Smooth muscle cell (in vitro differentiated cells): Measurements from ENCODE around the gene CSK. TPM values are rescaled to one million over a fixed set of nuclear protein-coding genes. Genes with fewer than 3 reads are reported as not detected.

Experiments used
- DNase-seq: peaks from one replicate; lab custom pipeline; 2025; ENCODE audit not compliant: unreplicated experiment; lab: John Stamatoyannopoulos, UW
- H2AFZ ChIP-seq: fragments of 200-600 bp; sonication (generic); 2 replicates; pipeline ENCODE4 v1.6.0; 2016; ENCODE audit warnings: antibody characterized with exemption, low read depth, mild to moderate bottlenecking
- H3F3A ChIP-seq: fragments of 200-600 bp; sonication (generic); 2 replicates; pipeline ENCODE4 v1.6.0; 2017; ENCODE audit warnings: antibody characterized with exemption, low read depth
- H3K27ac ChIP-seq: fragments of 200-600 bp; sonication (generic); 2 replicates; pipeline ENCODE4 v1.5.1; 2016; ENCODE audit warnings: low read depth, mild to moderate bottlenecking
- H3K27me3 ChIP-seq: fragments of 200-600 bp; sonication (generic); 2 replicates; pipeline ENCODE4 v1.6.1; 2016; ENCODE audit warnings: low read depth, mild to moderate bottlenecking
- H3K36me3 ChIP-seq: fragments of 200-600 bp; sonication (generic); 2 replicates; pipeline ENCODE4 v1.5.1; 2016; ENCODE audit warnings: low read depth
- H3K4me1 ChIP-seq: fragments of 200-600 bp; sonication (generic); 2 replicates; pipeline ENCODE4 v1.5.1; 2016; ENCODE audit warnings: low read depth
- H3K4me2 ChIP-seq: fragments of 200-600 bp; sonication (generic); 2 replicates; pipeline ENCODE4 v1.6.0; 2016; ENCODE audit warnings: mild to moderate bottlenecking
- H3K4me3 ChIP-seq: fragments of 200-600 bp; sonication (generic); 2 replicates; pipeline ENCODE4 v1.5.1; 2016; ENCODE audit warnings: mild to moderate bottlenecking
- H3K79me2 ChIP-seq: fragments of 200-600 bp; sonication (generic); 2 replicates; pipeline ENCODE4 v1.6.0; 2016; ENCODE audit warnings: low read depth, mild to moderate bottlenecking
- H3K9ac ChIP-seq: fragments of 200-600 bp; sonication (generic); 2 replicates; pipeline ENCODE4 v1.6.0; 2016; ENCODE audit warnings: low read depth
- H3K9me3 ChIP-seq: fragments of 200-600 bp; sonication (generic); replicated peaks from 2 replicates; pipeline ENCODE4 v1.5.1; 2016; ENCODE audit warnings: low read depth
- H4K20me1 ChIP-seq: fragments of 200-600 bp; sonication (generic); 2 replicates; pipeline ENCODE4 v1.6.0; 2016; ENCODE audit warnings: low read depth
- CTCF ChIP-seq: fragments of 200-600 bp; sonication (generic); IDR thresholded peaks from 2 replicates; pipeline ENCODE4 v1.5.1; 2017; ENCODE audit warnings: borderline replicate concordance, mild to moderate bottlenecking, antibody characterized with exemption; ENCODE audit not compliant: insufficient read depth, poor library complexity, severe bottlenecking
- WGBS: methylation state at CpG from one replicate; pipeline ENCODE4 v1.1.7; 2016; ENCODE audit warnings: low lambda C conversion rate; 5-methylcytosine and 5-hydroxymethylcytosine counted together
- microRNA-seq: library from miRNA; unstranded; fragments of <30 nt; microRNA quantifications from one replicate; pipeline ENCODE4, GENCODE V29; 2016; ENCODE audit warnings: borderline number of aligned reads
- polyA plus RNA-seq: library from polyadenylated mRNA; unstranded; fragments of >200 nt; fragmentation: Nextera tagmentation; extraction: Ambion mirVana; gene quantifications from 2 replicates; pipeline ENCODE4 v1.2.1, GENCODE V29; 2016
- small RNA-seq: library from RNA; depleted of rRNA; stranded (forward); fragments of <200 nt; gene quantifications from one replicate; pipeline ENCODE3, GENCODE V24; 2014
- total RNA-seq: library from RNA; depleted of rRNA; stranded (reverse); fragments of >200 nt; gene quantifications from 2 replicates; pipeline ENCODE4 v1.2.3, GENCODE V29; 2014

The CSK gene
- total and polyA plus RNA-seq, 2 experiments from 2014 or later: 16.5 to 19.6 TPM

DNA sequence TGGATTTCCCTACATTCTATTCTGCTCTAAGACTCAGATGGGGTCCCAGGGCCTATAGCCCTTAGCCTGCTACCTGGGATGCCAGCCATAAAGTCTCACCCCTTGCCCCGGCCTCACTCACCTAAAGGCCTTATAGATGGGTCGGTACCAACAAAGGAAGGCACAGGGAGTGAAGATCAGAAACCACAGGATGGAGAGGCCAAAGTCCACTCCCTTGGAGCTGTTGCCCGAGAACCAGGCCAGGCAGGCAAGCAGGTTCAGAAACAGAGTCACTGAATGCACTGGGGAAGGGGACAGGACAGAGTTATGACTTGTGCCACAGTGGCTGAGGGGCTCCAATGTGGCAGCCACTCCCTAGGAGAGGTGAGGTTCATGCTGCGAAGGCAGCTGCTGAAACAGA lies 68.5 kb downstream of the CSK start:
- WGBS: 96% methylated on average over 4 of the region's 4 CpGs
- DNase-seq: no peak

GRCh38 chr15:74851960-74852359 lies 70.1 kb downstream of the CSK start:
- Histone ChIP-seq H3K4me3 (no peak overlapping the region), H3K4me1 (no peaks in the 10 kb centered on the region), H3K9me3 (no peaks in the 10 kb centered on the region), H3K9ac (no peak overlapping the region), H4K20me1 (peaks cover 28% of the 10 kb centered on the region), H3K4me2 (no peak overlapping the region), H2AFZ (no peak overlapping the region), H3K79me2 (no peaks in the 10 kb centered on the region), H3K36me3 (no peaks in the 10 kb centered on the region), H3K27me3 (no peaks in the 10 kb centered on the region), H3F3A (no peaks in the 10 kb centered on the region), H3K27ac (no peak overlapping the region)
- no peak for DNase-seq
- WGBS: 86% methylated on average over 7 of the region's 7 CpGs
- no peak for TF ChIP-seq CTCF

More for the DNA sequence above, 68.5 kb downstream of the CSK start:
- Histone ChIP-seq H3K4me3 (no peak overlapping the region), H3K27me3 (no peaks in the 10 kb centered on the region), H3F3A (no peaks in the 10 kb centered on the region), H3K9me3 (no peaks in the 10 kb centered on the region), H4K20me1 (peaks cover 14% of the 10 kb centered on the region), H3K4me1 (no peaks in the 10 kb centered on the region), H2AFZ (no peak overlapping the region), H3K36me3 (no peaks in the 10 kb centered on the region), H3K9ac (no peak overlapping the region), H3K27ac (no peak overlapping the region), H3K4me2 (no peak overlapping the region), H3K79me2 (no peaks in the 10 kb centered on the region)
- TF ChIP-seq CTCF: no peak

Small RNAs within 50 kb of the gene (microRNA-seq; reads per million reads assigned to microRNA genes)
- gene MIR4513 (not detected), gene MIR6882 (not detected)

Small RNAs within 50 kb of the gene (small RNA-seq; reads per million reads assigned to genes)
- gene CPLX3 (not detected), gene MIR4513 (not detected), gene MIR6882 (0.08 reads per million)

Other genes starting within 250 kb of the CSK start
- gene ARID3B, start 240.9 kb upstream of the CSK start, total RNA-seq: 7.2 and 7.3 TPM in 2 replicates
- 7.7 and 17.9 TPM in 2 replicates for gene ARID3B, start 240.9 kb upstream of the CSK start, polyA plus RNA-seq
- gene CLK3, start 166.2 kb upstream of the CSK start, total RNA-seq: 92.4 and 105 TPM in 2 replicates
- 68.8 and 72.6 TPM in 2 replicates for gene CLK3, start 166.2 kb upstream of the CSK start, polyA plus RNA-seq
- gene EDC3, start 86.1 kb upstream of the CSK start, total RNA-seq: 18.4 and 23.3 TPM in 2 replicates
- 26.7 and 32.9 TPM in 2 replicates for gene EDC3, start 86.1 kb upstream of the CSK start, polyA plus RNA-seq
- gene CYP1A1, start 56.6 kb upstream of the CSK start, total RNA-seq: 0.81 and 1.9 TPM in 2 replicates
- gene CYP1A1, start 56.6 kb upstream of the CSK start, polyA plus RNA-seq: 0.09 and 0.13 TPM in 2 replicates
- gene CYP1A2, start 33.2 kb upstream of the CSK start, total RNA-seq: not detected in 2 replicates
- not detected in 2 replicates for gene CYP1A2, start 33.2 kb upstream of the CSK start, polyA plus RNA-seq
- gene LMAN1L, start 30.8 kb downstream of the CSK start, total RNA-seq: not detected in 2 replicates
- not detected in 2 replicates for gene LMAN1L, start 30.8 kb downstream of the CSK start, polyA plus RNA-seq
- gene CPLX3, start 44.5 kb downstream of the CSK start, total RNA-seq: 0.04 and 0.22 TPM in 2 replicates
- gene CPLX3, start 44.5 kb downstream of the CSK start, polyA plus RNA-seq: not detected in 2 replicates
- 14.2 and 24.1 TPM in 2 replicates for gene ULK3, start 61.1 kb downstream of the CSK start, total RNA-seq
- gene ULK3, start 61.1 kb downstream of the CSK start, polyA plus RNA-seq: 20.8 and 23.7 TPM in 2 replicates
- 47.5 and 55.5 TPM in 2 replicates for gene SCAMP2, start 91.3 kb downstream of the CSK start, total RNA-seq
- gene SCAMP2, start 91.3 kb downstream of the CSK start, polyA plus RNA-seq: 80.3 and 87.6 TPM in 2 replicates
- 43.6 and 53.1 TPM in 2 replicates for gene MPI, start 108.0 kb downstream of the CSK start, total RNA-seq
- 35.6 and 41.9 TPM in 2 replicates for gene MPI, start 108.0 kb downstream of the CSK start, polyA plus RNA-seq
- gene FAM219B, start 124.8 kb downstream of the CSK start, total RNA-seq: 52.4 and 53.7 TPM in 2 replicates
- 37.1 and 40.2 TPM in 2 replicates for gene FAM219B, start 124.8 kb downstream of the CSK start, polyA plus RNA-seq
- gene COX5A, start 156.0 kb downstream of the CSK start, total RNA-seq: 144 and 154 TPM in 2 replicates
- 325 and 339 TPM in 2 replicates for gene COX5A, start 156.0 kb downstream of the CSK start, polyA plus RNA-seq
- gene RPP25, start 174.7 kb downstream of the CSK start, total RNA-seq: 5.5 and 8.7 TPM in 2 replicates
- gene RPP25, start 174.7 kb downstream of the CSK start, polyA plus RNA-seq: 24.0 and 26.2 TPM in 2 replicates
- gene SCAMP5, start 213.5 kb downstream of the CSK start, total RNA-seq: 2.8 and 18.1 TPM in 2 replicates
- 5.5 and 6.6 TPM in 2 replicates for gene SCAMP5, start 213.5 kb downstream of the CSK start, polyA plus RNA-seq
- gene PPCDC, start 241.5 kb downstream of the CSK start, total RNA-seq: 6.2 and 33.7 TPM in 2 replicates
- gene PPCDC, start 241.5 kb downstream of the CSK start, polyA plus RNA-seq: 7.8 and 11.9 TPM in 2 replicates